Measurements from ENCODE around the gene PSORS1C2.

PSORS1C2 gene

GRCh38 chr6:31161216-31162126, 22.6 kb upstream of the PSORS1C2 start:
- peaks cover 9% of the 10 kb centered on the region; the same call in 1 of the 2 replicates for H3K36me3 ChIP-seq (ENCODE audit: insufficient read depth, low read length)
- no peak overlapping the region for H3K9ac ChIP-seq (ENCODE audit: insufficient read length)
- no peak overlapping the region for H3K27ac ChIP-seq
- DNase-seq (ENCODE audit: low read depth, low spot score) = no peak
- H3K4me3 ChIP-seq = no peak overlapping the region
- H3K9me3 ChIP-seq (ENCODE audit: low read depth, low read length) = no peaks in the 10 kb centered on the region
- TF ChIP-seq EZH2 (IDR thresholded peaks at IDR 0.05) (no peak), POLR2AphosphoS5 (IDR thresholded peaks at IDR 0.05; ENCODE audit: borderline replicate concordance, low read depth, low read length) (no peak), FOXP2 (optimal IDR thresholded peaks at IDR 0.05; ENCODE audit: control extremely low read depth, extremely low read length, insufficient read depth) (no peak)

GRCh38 chr6:31158863-31159855, 20.3 kb upstream of the PSORS1C2 start:
- TF ChIP-seq POLR2AphosphoS5 (IDR thresholded peaks at IDR 0.05; ENCODE audit: borderline replicate concordance, low read depth, low read length) = no peak
- TF ChIP-seq EZH2 (IDR thresholded peaks at IDR 0.05) = no peak
- TF ChIP-seq FOXP2 (optimal IDR thresholded peaks at IDR 0.05; ENCODE audit: control extremely low read depth, extremely low read length, insufficient read depth) = no peak
- H3K27ac ChIP-seq = no peak overlapping the region
- peak overlapping the region; percentile 80 for H3K9ac ChIP-seq (ENCODE audit: insufficient read length)
- H3K4me3 ChIP-seq = peak overlapping the region; percentile 91
- peaks cover 19% of the 10 kb centered on the region; the same call in 1 of the 2 replicates for H3K36me3 ChIP-seq (ENCODE audit: insufficient read depth, low read length)
- DNase-seq (ENCODE audit: low read depth, low spot score) = no peak
- no peaks in the 10 kb centered on the region for H3K9me3 ChIP-seq (ENCODE audit: low read depth, low read length)

GRCh38 chr6:31158140-31158862, 19.4 kb upstream of the PSORS1C2 start, which contains the start of gene TCF19:
TCF19 (plus strand) TSS chr6:31158589; CDS start chr6:31159470, 881 bp downstream.
- Histone ChIP-seq H3K9me3 (ENCODE audit: low read depth, low read length) (no peaks in the 10 kb centered on the region), H3K4me3 (peak within 1 kb of the TSS; percentile 91), H3K27ac (peak within 1 kb of the TSS; percentile 72; the same call in 1 of the 2 replicates), H3K36me3 (ENCODE audit: insufficient read depth, low read length) (peaks cover 19% of the 10 kb centered on the region; the same call in 1 of the 2 replicates), H3K9ac (ENCODE audit: insufficient read length) (peak within 1 kb of the TSS; percentile 90)
- peak; percentile 100 for DNase-seq (ENCODE audit: low read depth, low spot score)
- no peak for TF ChIP-seq FOXP2 (optimal IDR thresholded peaks at IDR 0.05; ENCODE audit: control extremely low read depth, extremely low read length, insufficient read depth)
- TF ChIP-seq EZH2 (IDR thresholded peaks at IDR 0.05) = no peak
- TF ChIP-seq POLR2AphosphoS5 (IDR thresholded peaks at IDR 0.05; ENCODE audit: borderline replicate concordance, low read depth, low read length) = peak; percentile 78

GRCh38 chr6:31157513-31158139, 18.8 kb upstream of the PSORS1C2 start, which contains the start of gene CCHCR1:
CCHCR1 (minus strand) TSS chr6:31157802; CDS start chr6:31157600, 202 bp downstream.
- peak within 1 kb of the TSS; percentile 90 for H3K9ac ChIP-seq (ENCODE audit: insufficient read length)
- no peak for TF ChIP-seq EZH2 (IDR thresholded peaks at IDR 0.05)
- no peak for TF ChIP-seq FOXP2 (optimal IDR thresholded peaks at IDR 0.05; ENCODE audit: control extremely low read depth, extremely low read length, insufficient read depth)
- no peak for TF ChIP-seq POLR2AphosphoS5 (IDR thresholded peaks at IDR 0.05; ENCODE audit: borderline replicate concordance, low read depth, low read length)

GRCh38 chr6:31156641-31157040, 17.8 kb upstream of the PSORS1C2 start:
- no peaks in the 10 kb centered on the region for H3K9me3 ChIP-seq (ENCODE audit: low read depth, low read length)
- no peak overlapping the region; the same call in 1 of the 2 replicates for H3K4me3 ChIP-seq
- no peak for DNase-seq (ENCODE audit: low read depth, low spot score)
- no peak overlapping the region for H3K27ac ChIP-seq
- H3K9ac ChIP-seq (ENCODE audit: insufficient read length) = peak overlapping the region; percentile 26
- TF ChIP-seq FOXP2 (optimal IDR thresholded peaks at IDR 0.05; ENCODE audit: control extremely low read depth, extremely low read length, insufficient read depth) = no peak
- TF ChIP-seq POLR2AphosphoS5 (IDR thresholded peaks at IDR 0.05; ENCODE audit: borderline replicate concordance, low read depth, low read length) = no peak
- TF ChIP-seq EZH2 (IDR thresholded peaks at IDR 0.05) = no peak
- peaks cover 14% of the 10 kb centered on the region; the same call in 1 of the 2 replicates for H3K36me3 ChIP-seq (ENCODE audit: insufficient read depth, low read length)

More at GRCh38 chr6:31157513-31158139, 18.8 kb upstream of the PSORS1C2 start, which contains the start of gene CCHCR1:
- DNase-seq (ENCODE audit: low read depth, low spot score) = no peak
- H3K4me3 ChIP-seq = peak within 1 kb of the TSS; percentile 91
- peaks cover 14% of the 10 kb centered on the region; the same call in 1 of the 2 replicates for H3K36me3 ChIP-seq (ENCODE audit: insufficient read depth, low read length)
- no peaks in the 10 kb centered on the region for H3K9me3 ChIP-seq (ENCODE audit: low read depth, low read length)
- H3K27ac ChIP-seq = peak within 1 kb of the TSS; percentile 72; the same call in 1 of the 2 replicates

GRCh38 chr6:31154436-31154835, 15.6 kb upstream of the PSORS1C2 start:
- H3K9ac ChIP-seq (ENCODE audit: insufficient read length) = no peak overlapping the region
- DNase-seq (ENCODE audit: low read depth, low spot score) = no peak
- TF ChIP-seq FOXP2 (optimal IDR thresholded peaks at IDR 0.05; ENCODE audit: control extremely low read depth, extremely low read length, insufficient read depth) (no peak), EZH2 (IDR thresholded peaks at IDR 0.05) (no peak), POLR2AphosphoS5 (IDR thresholded peaks at IDR 0.05; ENCODE audit: borderline replicate concordance, low read depth, low read length) (no peak)
- no peak overlapping the region for H3K4me3 ChIP-seq
- H3K36me3 ChIP-seq (ENCODE audit: insufficient read depth, low read length) = peaks cover 14% of the 10 kb centered on the region; the same call in 1 of the 2 replicates
- no peak overlapping the region for H3K27ac ChIP-seq
- no peaks in the 10 kb centered on the region for H3K9me3 ChIP-seq (ENCODE audit: low read depth, low read length)

GRCh38 chr6:31152781-31153180, 13.9 kb upstream of the PSORS1C2 start:
- Histone ChIP-seq H3K36me3 (ENCODE audit: insufficient read depth, low read length) (peaks cover 19% of the 10 kb centered on the region; the same call in 1 of the 2 replicates), H3K9me3 (ENCODE audit: low read depth, low read length) (no peaks in the 10 kb centered on the region), H3K4me3 (no peak overlapping the region), H3K27ac (no peak overlapping the region), H3K9ac (ENCODE audit: insufficient read length) (no peak overlapping the region)
- DNase-seq (ENCODE audit: low read depth, low spot score) = no peak
- TF ChIP-seq POLR2AphosphoS5 (IDR thresholded peaks at IDR 0.05; ENCODE audit: borderline replicate concordance, low read depth, low read length) (no peak), FOXP2 (optimal IDR thresholded peaks at IDR 0.05; ENCODE audit: control extremely low read depth, extremely low read length, insufficient read depth) (no peak), EZH2 (IDR thresholded peaks at IDR 0.05) (no peak)
